GM18519 (cell line): ENCODE results near the gene LIPC.
"Not testable (repeated sequence)": the region's sequence is repeated elsewhere in the genome, so short reads cannot be mapped to it uniquely, and the experiment has no call there.

Source experiments
- ATAC-seq: cut with Tn5 transposase; IDR thresholded peaks from one replicate; pipeline ENCODE4 v1.9.1; 2021; ENCODE audit warnings: mild to moderate bottlenecking, moderate library complexity; ENCODE audit not compliant: unreplicated experiment, low FRiP score

The LIPC gene

GRCh38 chr15:58598829-58599210, 167.0 kb downstream of the LIPC start:
- no peak for ATAC-seq

GRCh38 chr15:58602823-58603222, 171.0 kb downstream of the LIPC start:
- no peak for ATAC-seq

- not testable (repeated sequence) for ATAC-seq
These were observed 172.1 kb downstream of the LIPC start for GRCh38 chr15:58603927-58604326.

GRCh38 chr15:58604455-58604923, 172.7 kb downstream of the LIPC start:
- ATAC-seq, result no peak

GRCh38 chr15:58605931-58606530, 174.2 kb downstream of the LIPC start:
- no peak for ATAC-seq

GRCh38 chr15:58606577-58607080, 174.8 kb downstream of the LIPC start:
- ATAC-seq, result no peak

- no peak for ATAC-seq
These were observed 176.4 kb downstream of the LIPC start for GRCh38 chr15:58608129-58608590.

- no peak for ATAC-seq
These were observed 176.9 kb downstream of the LIPC start for GRCh38 chr15:58608711-58609110.

GRCh38 chr15:58611731-58612676, 180.2 kb downstream of the LIPC start:
- no peak for ATAC-seq

GRCh38 chr15:58616171-58616570, 184.4 kb downstream of the LIPC start:
- no peak for ATAC-seq
